WTC11 (cell line): ENCODE measurements around the gene GPATCH8. TPM values are rescaled to one million over a fixed set of nuclear protein-coding genes. Genes with fewer than 3 reads are reported as not detected.

Experiments used
- ATAC-seq: fragments of 200-7000 bp; cut with Tn5 transposase; 2 replicates; pipeline ENCODE4 v1.10.0; 2021; ENCODE audit warnings: mild to moderate bottlenecking, moderate library complexity
- CTCF ChIA-PET: fragments of 300-600 bp; sonication (Branson Sonifier 250); formaldehyde crosslinking; loops from one replicate; lab custom pipeline; 2021; ENCODE audit warnings: antibody characterized with exemption; lab: Charles Lee
- POLR2A ChIA-PET: fragments of 350-600 bp; sonication (Branson Sonifier 250); formaldehyde crosslinking; loops from one replicate; lab custom pipeline; 2021; ENCODE audit warnings: antibody characterized with exemption; lab: Charles Lee
- DNase-seq: peaks from one replicate; pipeline ENCODE4 v3.0.0; 2021; ENCODE audit warnings: low spot score
- H3K27ac Mint-ChIP-seq: 2 replicates; pipeline ENCODE4 v1.8.0; 2021; ENCODE audit warnings: mixed read lengths
- H3K27me3 Mint-ChIP-seq: 2 replicates; pipeline ENCODE4 v1.8.0; 2021; ENCODE audit warnings: low read depth, mild to moderate bottlenecking, moderate library complexity, mixed read lengths
- H3K36me3 Mint-ChIP-seq: 2 replicates; pipeline ENCODE4 v1.8.0; 2021; ENCODE audit warnings: mixed read lengths
- H3K4me1 Mint-ChIP-seq: 2 replicates; pipeline ENCODE4 v1.8.0; 2022; ENCODE audit warnings: mixed read lengths
- H3K4me3 Mint-ChIP-seq: 2 replicates; pipeline ENCODE4 v1.8.0; 2021; ENCODE audit warnings: mild to moderate bottlenecking, moderate library complexity, mixed read lengths
- H3K9me3 Mint-ChIP-seq: 2 replicates; pipeline ENCODE4 v1.8.0; 2021; ENCODE audit warnings: mixed read lengths
- FOXJ3 ChIP-seq: sonication (generic); formaldehyde crosslinking; IDR thresholded peaks from 2 replicates; pipeline ENCODE4 v1.9.0; 2021; ENCODE audit warnings: missing genetic modification reagents, mild to moderate bottlenecking, borderline replicate concordance
- FOXK1 ChIP-seq: sonication (generic); formaldehyde crosslinking; IDR thresholded peaks from 2 replicates; pipeline ENCODE4 v1.8.0; 2022; ENCODE audit warnings: mild to moderate bottlenecking, moderate library complexity, missing genetic modification reagents
- IRF2 ChIP-seq: sonication (generic); formaldehyde crosslinking; IDR thresholded peaks from 2 replicates; pipeline ENCODE4 v1.8.0; 2022; ENCODE audit warnings: low read depth, missing genetic modification reagents, borderline replicate concordance
- MYBL2 ChIP-seq: sonication (generic); formaldehyde crosslinking; IDR thresholded peaks from 2 replicates; pipeline ENCODE4 v1.8.1; 2023; ENCODE audit warnings: mild to moderate bottlenecking, moderate library complexity, missing genetic modification reagents
- NFYB ChIP-seq: sonication (generic); formaldehyde crosslinking; conservative IDR thresholded peaks from 2 replicates; pipeline ENCODE4 v1.8.0; 2022; ENCODE audit warnings: low read depth, missing genetic modification reagents
- SOX15 ChIP-seq: fragments of 250-450 bp; sonication (Bioruptor Pico); IDR thresholded peaks from 2 replicates; pipeline ENCODE4 v1.9.0; 2021; ENCODE audit warnings: mild to moderate bottlenecking
- TCF7 ChIP-seq: sonication (generic); formaldehyde crosslinking; IDR thresholded peaks from 2 replicates; pipeline ENCODE4 v1.8.0; 2022; ENCODE audit warnings: mild to moderate bottlenecking, low read depth, missing genetic modification reagents, moderate library complexity
- TP53 ChIP-seq: sonication (generic); formaldehyde crosslinking; IDR thresholded peaks from 2 replicates; pipeline ENCODE4 v1.8.1; 2023; ENCODE audit warnings: mild to moderate bottlenecking, missing genetic modification reagents
- ZNF121 ChIP-seq: sonication (generic); formaldehyde crosslinking; IDR thresholded peaks from 2 replicates; pipeline ENCODE4 v1.8.0; 2023; ENCODE audit warnings: missing genetic modification reagents
- ZNF416 ChIP-seq: fragments of 250-450 bp; sonication (Bioruptor Pico); IDR thresholded peaks from 2 replicates; pipeline ENCODE4 v1.9.0; 2021; ENCODE audit warnings: mild to moderate bottlenecking, inconsistent platforms
- ZNF423 ChIP-seq: fragments of 250-450 bp; sonication (Bioruptor Pico); IDR thresholded peaks from 2 replicates; pipeline ENCODE4 v2.1.2; 2022; ENCODE audit warnings: mild to moderate bottlenecking, moderate library complexity
- ZNF671 ChIP-seq: fragments of 250-450 bp; sonication (Bioruptor Pico); IDR thresholded peaks from 2 replicates; pipeline ENCODE4 v1.8.0; 2021; ENCODE audit warnings: mild to moderate bottlenecking
- total RNA-seq: library from RNA; stranded (reverse); gene quantifications from 3 replicates; pipeline ENCODE4 v1.2.3, GENCODE V29; 2021
- TF ChIP-seq, protein P1 (sequence below): sonication (generic); formaldehyde crosslinking; IDR thresholded peaks from 2 replicates; pipeline ENCODE4 v1.8.1; 2023; ENCODE audit warnings: mild to moderate bottlenecking, missing genetic modification reagents
- TF ChIP-seq, protein P2 (sequence below): fragments of 250-450 bp; sonication (Bioruptor Pico); IDR thresholded peaks from 2 replicates; pipeline ENCODE4 v1.9.0; 2021; ENCODE audit warnings: mild to moderate bottlenecking
- TF ChIP-seq, protein P3 (sequence below): sonication (generic); formaldehyde crosslinking; IDR thresholded peaks from 2 replicates; pipeline ENCODE4 v1.8.1; 2022; ENCODE audit warnings: mild to moderate bottlenecking, moderate library complexity, missing genetic modification reagents
- TF ChIP-seq, protein P4 (sequence below): fragments of 200-600 bp; IDR thresholded peaks from 2 replicates; pipeline ENCODE4 v1.8.0; 2022; ENCODE audit warnings: antibody characterized with exemption

The GPATCH8 gene
- total RNA-seq, 1 experiment from 2014 or later = 51.9 TPM

DNA sequence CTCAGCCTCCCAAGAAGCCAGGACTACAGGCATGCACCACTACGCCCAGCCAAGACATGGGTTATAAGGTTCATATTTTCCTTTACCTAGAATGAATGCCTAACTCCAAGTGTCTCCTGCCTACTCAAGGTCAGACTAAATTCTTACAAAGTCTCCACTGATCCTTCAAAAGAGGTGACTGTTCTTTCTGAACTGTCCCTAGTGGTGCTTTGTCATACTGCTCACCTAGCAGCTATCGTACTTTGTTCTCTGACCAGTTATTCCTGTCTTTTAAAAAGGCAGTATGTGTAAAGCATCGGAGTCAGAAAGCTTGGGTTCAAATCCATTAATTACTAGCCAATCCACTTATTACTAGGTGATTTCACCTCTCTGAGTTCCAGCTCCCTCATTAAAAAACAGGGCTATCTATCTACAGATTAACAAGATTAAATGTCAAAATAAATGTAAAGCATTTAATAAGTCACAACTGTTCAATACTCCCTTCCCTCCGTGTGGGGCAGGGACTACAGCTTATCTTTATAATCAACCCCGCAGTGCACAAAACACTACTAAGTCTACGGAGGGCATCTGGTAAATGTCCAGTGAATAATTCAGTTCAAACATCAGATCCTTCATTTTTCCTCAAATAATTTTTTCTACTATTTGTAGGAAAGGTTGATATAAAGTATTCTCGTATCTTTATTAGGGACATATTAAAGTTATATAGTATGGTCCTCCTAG lies 93.7 kb downstream of the GPATCH8 start (continued):
- TF ChIP-seq, protein P1, sequence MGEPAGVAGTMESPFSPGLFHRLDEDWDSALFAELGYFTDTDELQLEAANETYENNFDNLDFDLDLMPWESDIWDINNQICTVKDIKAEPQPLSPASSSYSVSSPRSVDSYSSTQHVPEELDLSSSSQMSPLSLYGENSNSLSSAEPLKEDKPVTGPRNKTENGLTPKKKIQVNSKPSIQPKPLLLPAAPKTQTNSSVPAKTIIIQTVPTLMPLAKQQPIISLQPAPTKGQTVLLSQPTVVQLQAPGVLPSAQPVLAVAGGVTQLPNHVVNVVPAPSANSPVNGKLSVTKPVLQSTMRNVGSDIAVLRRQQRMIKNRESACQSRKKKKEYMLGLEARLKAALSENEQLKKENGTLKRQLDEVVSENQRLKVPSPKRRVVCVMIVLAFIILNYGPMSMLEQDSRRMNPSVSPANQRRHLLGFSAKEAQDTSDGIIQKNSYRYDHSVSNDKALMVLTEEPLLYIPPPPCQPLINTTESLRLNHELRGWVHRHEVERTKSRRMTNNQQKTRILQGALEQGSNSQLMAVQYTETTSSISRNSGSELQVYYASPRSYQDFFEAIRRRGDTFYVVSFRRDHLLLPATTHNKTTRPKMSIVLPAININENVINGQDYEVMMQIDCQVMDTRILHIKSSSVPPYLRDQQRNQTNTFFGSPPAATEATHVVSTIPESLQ (CRISPR knock-in tag) = no peak
- TF ChIP-seq SOX15 (CRISPR knock-in tag) (no peak), MYBL2 (no peak), FOXJ3 (CRISPR knock-in tag) (no peak), FOXK1 (CRISPR knock-in tag) (no peak)
- TF ChIP-seq, protein P2, sequence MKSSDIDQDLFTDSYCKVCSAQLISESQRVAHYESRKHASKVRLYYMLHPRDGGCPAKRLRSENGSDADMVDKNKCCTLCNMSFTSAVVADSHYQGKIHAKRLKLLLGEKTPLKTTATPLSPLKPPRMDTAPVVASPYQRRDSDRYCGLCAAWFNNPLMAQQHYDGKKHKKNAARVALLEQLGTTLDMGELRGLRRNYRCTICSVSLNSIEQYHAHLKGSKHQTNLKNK (CRISPR knock-in tag) = no peak

DNA sequence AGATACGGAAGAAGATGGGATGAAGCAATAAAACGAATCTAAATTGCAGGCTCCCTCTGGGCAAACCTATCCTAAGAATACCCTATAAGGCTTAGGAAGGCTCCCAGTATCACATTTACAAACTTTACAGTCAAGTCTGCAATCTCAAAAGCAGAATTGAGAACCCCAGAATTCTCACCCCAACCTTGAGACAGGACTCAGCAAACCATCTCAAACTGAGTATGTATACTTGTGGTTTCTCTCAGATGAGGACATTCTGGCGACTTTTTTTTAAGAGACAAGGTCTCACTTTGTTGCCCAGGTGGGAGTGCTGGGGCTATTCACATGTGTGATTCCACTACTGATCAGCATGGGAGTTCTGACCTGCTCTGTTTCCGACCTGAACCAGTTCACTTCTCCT lies 94.4 kb downstream of the GPATCH8 start:
- H3K36me3 Mint-ChIP-seq = peaks cover 9% of the 10 kb centered on the region

DNA sequence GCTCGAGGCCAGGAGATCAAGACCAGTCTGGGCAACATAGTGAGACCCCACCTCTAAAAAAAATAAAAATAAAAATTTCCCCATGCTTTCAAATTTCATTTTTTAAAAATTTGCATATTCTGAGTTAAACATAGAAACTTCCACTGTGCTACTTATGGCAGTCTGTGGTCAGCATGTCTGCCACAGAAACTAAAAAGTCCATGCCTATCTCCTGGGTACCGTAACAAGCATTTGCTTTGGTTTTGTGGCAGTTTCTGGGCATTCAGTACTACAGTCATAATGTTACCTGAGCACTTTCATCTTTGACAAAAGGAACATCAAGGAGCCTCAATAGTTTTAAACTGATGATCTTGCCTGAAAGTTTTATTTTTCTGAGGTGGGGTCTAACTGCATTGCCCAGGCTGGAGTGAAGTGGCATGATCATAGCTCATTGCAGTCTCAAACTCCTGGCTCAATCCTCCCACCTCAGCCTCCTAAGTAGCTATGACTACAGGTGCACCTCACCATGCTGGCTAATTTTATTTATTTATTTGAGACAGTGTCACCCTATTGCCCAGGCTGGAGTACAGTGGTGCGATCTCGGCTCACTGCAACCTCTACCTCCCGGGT lies 100.5 kb downstream of the GPATCH8 start:
- Mint-ChIP-seq H3K9me3 (no peaks in the 10 kb centered on the region), H3K27ac (no peak overlapping the region), H3K4me1 (no peaks in the 10 kb centered on the region)
- TF ChIP-seq ZNF121 (CRISPR knock-in tag) (peak; percentile 72), TCF7 (CRISPR knock-in tag) (no peak)
- TF ChIP-seq, all 79 proteins: peak for 1
- ChIA-PET POLR2A (no interaction called here), CTCF (interaction anchor here (0.7 to 5.0 kb wide), 3 partner anchors 27 to 163 kb away, joined by 3 to 31 read pairs (median 3); no protein-coding TSS in a partner anchor)
- no peaks in the 10 kb centered on the region; the same call in 1 of the 2 replicates for H3K27me3 Mint-ChIP-seq
- DNase-seq (no peak), ATAC-seq (no peak)
- peaks cover 41% of the 10 kb centered on the region for H3K36me3 Mint-ChIP-seq
- no peak overlapping the region for H3K4me3 Mint-ChIP-seq

More for the DNA sequence above, 94.4 kb downstream of the GPATCH8 start:
- TF ChIP-seq ZNF423 (CRISPR knock-in tag) (no peak), TP53 (no peak), IRF2 (CRISPR knock-in tag) (no peak), NFYB (CRISPR knock-in tag) (no peak), TCF7 (CRISPR knock-in tag) (no peak), ZNF416 (CRISPR knock-in tag) (no peak), MYBL2 (no peak), ZNF671 (CRISPR knock-in tag) (no peak)
- TF ChIP-seq, protein P3, sequence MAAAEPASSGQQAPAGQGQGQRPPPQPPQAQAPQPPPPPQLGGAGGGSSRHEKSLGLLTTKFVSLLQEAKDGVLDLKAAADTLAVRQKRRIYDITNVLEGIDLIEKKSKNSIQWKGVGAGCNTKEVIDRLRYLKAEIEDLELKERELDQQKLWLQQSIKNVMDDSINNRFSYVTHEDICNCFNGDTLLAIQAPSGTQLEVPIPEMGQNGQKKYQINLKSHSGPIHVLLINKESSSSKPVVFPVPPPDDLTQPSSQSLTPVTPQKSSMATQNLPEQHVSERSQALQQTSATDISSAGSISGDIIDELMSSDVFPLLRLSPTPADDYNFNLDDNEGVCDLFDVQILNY = no peak
- Mint-ChIP-seq H3K27me3 (no peaks in the 10 kb centered on the region), H3K4me1 (no peaks in the 10 kb centered on the region), H3K9me3 (no peaks in the 10 kb centered on the region), H3K27ac (no peak overlapping the region), H3K4me3 (no peak overlapping the region)
- DNase-seq = no peak
- CTCF ChIA-PET = interaction anchor here (0.6 to 1.2 kb wide), 2 partner anchors 22 to 114 kb away, joined by 4 to 7 read pairs; no protein-coding TSS in a partner anchor
- ATAC-seq = no peak
- POLR2A ChIA-PET = no interaction called here

DNA sequence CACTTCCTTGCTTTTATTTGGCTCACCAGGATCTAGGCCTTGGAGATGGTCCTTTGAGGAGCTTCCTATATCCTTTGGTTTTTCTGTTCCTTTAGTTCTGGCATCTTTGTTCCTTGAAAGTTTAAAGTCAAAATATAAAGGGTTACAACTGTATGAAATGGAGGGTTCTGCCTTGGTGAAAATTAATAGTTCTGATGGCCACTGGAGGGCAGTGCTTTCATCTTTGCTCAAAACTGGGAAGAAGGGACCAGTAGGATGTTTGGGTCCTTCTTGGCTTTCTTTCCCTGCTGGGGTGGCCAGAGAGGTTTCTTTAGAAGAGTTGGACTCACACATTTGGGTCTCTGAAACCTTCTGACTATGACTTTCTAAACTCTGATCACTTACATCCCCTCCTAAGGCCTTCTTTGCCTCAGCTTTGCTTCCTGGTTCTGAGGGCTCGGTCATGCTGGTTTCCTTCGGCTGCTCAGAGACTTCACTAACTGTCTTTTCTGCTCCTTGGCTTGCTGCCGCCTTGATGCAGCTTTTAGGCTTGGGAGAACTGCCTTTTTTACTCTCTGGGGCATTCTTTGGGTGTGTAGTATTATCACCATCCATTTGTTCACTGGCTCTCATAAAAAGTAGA lies 102.9 kb downstream of the GPATCH8 start:
- H3K4me1 Mint-ChIP-seq = no peaks in the 10 kb centered on the region
- ChIA-PET POLR2A (no interaction called here), CTCF (interaction anchor here (0.6 to 5.0 kb wide), 4 partner anchors 11 to 243 kb away, joined by 3 to 31 read pairs (median 6); no protein-coding TSS in a partner anchor)
- DNase-seq (no peak), ATAC-seq (peak; percentile 48; the same call in 1 of the 2 replicates)
- H3K27me3 Mint-ChIP-seq = no peaks in the 10 kb centered on the region; the same call in 1 of the 2 replicates
- TF ChIP-seq, protein P4, sequence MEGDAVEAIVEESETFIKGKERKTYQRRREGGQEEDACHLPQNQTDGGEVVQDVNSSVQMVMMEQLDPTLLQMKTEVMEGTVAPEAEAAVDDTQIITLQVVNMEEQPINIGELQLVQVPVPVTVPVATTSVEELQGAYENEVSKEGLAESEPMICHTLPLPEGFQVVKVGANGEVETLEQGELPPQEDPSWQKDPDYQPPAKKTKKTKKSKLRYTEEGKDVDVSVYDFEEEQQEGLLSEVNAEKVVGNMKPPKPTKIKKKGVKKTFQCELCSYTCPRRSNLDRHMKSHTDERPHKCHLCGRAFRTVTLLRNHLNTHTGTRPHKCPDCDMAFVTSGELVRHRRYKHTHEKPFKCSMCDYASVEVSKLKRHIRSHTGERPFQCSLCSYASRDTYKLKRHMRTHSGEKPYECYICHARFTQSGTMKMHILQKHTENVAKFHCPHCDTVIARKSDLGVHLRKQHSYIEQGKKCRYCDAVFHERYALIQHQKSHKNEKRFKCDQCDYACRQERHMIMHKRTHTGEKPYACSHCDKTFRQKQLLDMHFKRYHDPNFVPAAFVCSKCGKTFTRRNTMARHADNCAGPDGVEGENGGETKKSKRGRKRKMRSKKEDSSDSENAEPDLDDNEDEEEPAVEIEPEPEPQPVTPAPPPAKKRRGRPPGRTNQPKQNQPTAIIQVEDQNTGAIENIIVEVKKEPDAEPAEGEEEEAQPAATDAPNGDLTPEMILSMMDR = peak; percentile 32; the same call in 1 of the 2 replicates
- TF ChIP-seq ZNF671 (CRISPR knock-in tag) = no peak
- no peak overlapping the region for H3K4me3 Mint-ChIP-seq
- H3K27ac Mint-ChIP-seq = no peak overlapping the region
- H3K36me3 Mint-ChIP-seq = peaks cover 42% of the 10 kb centered on the region
- H3K9me3 Mint-ChIP-seq = no peaks in the 10 kb centered on the region
